PC-3 (cell line): ENCODE results near the gene ZBTB7C.

Experiments
- EZH2 ChIP-seq: fragments of 300-600 bp; sonication (generic); IDR thresholded peaks from one replicate; pipeline ENCODE4 v1.6.1; 2017; ENCODE audit warnings: antibody characterized with exemption, mild to moderate bottlenecking, low read length; ENCODE audit not compliant: unreplicated experiment
- EZH2phosphoT487 ChIP-seq: fragments of 300-600 bp; sonication (generic); IDR thresholded peaks from 2 replicates; pipeline ENCODE4 v1.6.1; 2018; ENCODE audit warnings: mild to moderate bottlenecking, antibody characterized with exemption, low read length, borderline replicate concordance
- TF ChIP-seq, protein P1 (sequence below): fragments of 300-600 bp; sonication (generic); conservative IDR thresholded peaks from 2 replicates; pipeline ENCODE4 v1.5.1; 2017; ENCODE audit warnings: antibody characterized with exemption, low read depth, mild to moderate bottlenecking, low read length

DNA sequence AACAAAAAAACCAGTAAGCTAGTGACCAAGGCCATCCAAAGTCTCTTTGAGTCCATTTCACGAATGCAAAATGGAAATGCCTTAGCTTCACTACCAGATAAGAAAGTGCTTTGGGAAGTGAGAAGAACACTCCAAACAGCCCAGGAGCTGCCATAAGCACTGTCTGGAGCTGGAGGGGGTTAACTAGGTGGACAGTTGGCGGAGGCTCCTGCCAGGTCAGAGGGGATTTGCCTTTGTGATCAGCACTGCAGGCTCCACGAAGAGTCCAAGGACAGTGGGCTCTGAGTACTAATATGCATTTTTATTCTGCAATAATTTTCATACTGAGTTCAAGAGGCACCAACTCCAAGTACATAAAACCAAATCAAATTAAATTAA, 245.5 kb downstream of the ZBTB7C start:
- TF ChIP-seq, protein P1, sequence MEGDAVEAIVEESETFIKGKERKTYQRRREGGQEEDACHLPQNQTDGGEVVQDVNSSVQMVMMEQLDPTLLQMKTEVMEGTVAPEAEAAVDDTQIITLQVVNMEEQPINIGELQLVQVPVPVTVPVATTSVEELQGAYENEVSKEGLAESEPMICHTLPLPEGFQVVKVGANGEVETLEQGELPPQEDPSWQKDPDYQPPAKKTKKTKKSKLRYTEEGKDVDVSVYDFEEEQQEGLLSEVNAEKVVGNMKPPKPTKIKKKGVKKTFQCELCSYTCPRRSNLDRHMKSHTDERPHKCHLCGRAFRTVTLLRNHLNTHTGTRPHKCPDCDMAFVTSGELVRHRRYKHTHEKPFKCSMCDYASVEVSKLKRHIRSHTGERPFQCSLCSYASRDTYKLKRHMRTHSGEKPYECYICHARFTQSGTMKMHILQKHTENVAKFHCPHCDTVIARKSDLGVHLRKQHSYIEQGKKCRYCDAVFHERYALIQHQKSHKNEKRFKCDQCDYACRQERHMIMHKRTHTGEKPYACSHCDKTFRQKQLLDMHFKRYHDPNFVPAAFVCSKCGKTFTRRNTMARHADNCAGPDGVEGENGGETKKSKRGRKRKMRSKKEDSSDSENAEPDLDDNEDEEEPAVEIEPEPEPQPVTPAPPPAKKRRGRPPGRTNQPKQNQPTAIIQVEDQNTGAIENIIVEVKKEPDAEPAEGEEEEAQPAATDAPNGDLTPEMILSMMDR: no peak
- no peak for TF ChIP-seq EZH2
- TF ChIP-seq EZH2phosphoT487: no peak
